Vagina (tissue), 2 donors: ENCODE results near the gene TASOR2.

ENCODE experiments used
- CTCF ChIP-seq, 3 experiments: fragments of 450-650 bp in 2 of 3; fragments of 200-600 bp in 1 of 3; sonication (generic) in 1 of 3; IDR thresholded peaks; one replicate each; pipeline ENCODE4 v1.5.1; 2017 to 2019; ENCODE audit warnings: antibody characterized with exemption in 3 of 3, mild to moderate bottlenecking in 2 of 3, moderate library complexity in 2 of 3
- POLR2A ChIP-seq, 2 donors: fragments of 450-650 bp; IDR thresholded peaks; one replicate each; pipeline ENCODE4 v1.6.1; 2017; ENCODE audit warnings: antibody characterized with exemption in 2 of 2, mild to moderate bottlenecking in 2 of 2, moderate library complexity in 2 of 2

- TF ChIP-seq CTCF (IDR thresholded peaks at IDR 0.05) (no peak), POLR2A (IDR thresholded peaks at IDR 0.05) (no peak)
Measured at GRCh38 chr10:5645375-5645774, 39.3 kb upstream of the TASOR2 start.
